Pancreas (tissue), 10 donors: ENCODE measurements around the gene TEX35. TPM values are rescaled to one million over a fixed set of nuclear protein-coding genes. Genes with fewer than 3 reads are reported as not detected.
"Not testable (repeated sequence)": the region's sequence is repeated elsewhere in the genome, so short reads cannot be mapped to it uniquely, and the experiment has no call there.

Experiments
- ATAC-seq, 4 donors: fragments of 200-7000 bp; cut with Tn5 transposase; one replicate each; pipeline versions ENCODE4 v1.8.0 to v1.9.1; 2020; ENCODE audit warnings: mild to moderate bottlenecking in 4 of 4, moderate library complexity in 4 of 4
- DNase-seq, 6 donors: peaks; one replicate each; pipeline ENCODE4 v3.0.0-alpha.2; 2020
- FAIRE-seq: peaks from 2 replicates; lab custom pipeline; 2012; peaks lifted over from hg19 to GRCh38; lab: Jason Lieb, UNC
- H3K27ac ChIP-seq, 4 donors: fragments of 200-600 bp; sonication (generic); 1 replicate in 3 of 4; 2 replicates in 1 of 4; pipeline versions ENCODE4 v1.5.0 to v1.8.0; 2020
- H3K27me3 ChIP-seq, 4 donors: fragments of 200-600 bp; one replicate each; pipeline ENCODE4 v1.8.0; 2021
- H3K36me3 ChIP-seq, 3 donors: fragments of 200-600 bp; sonication (generic) in 1 of 3; one replicate each; pipeline versions ENCODE4 v1.5.0 to v1.8.0; 2020 to 2021
- H3K4me1 ChIP-seq, 3 donors: fragments of 200-600 bp; one replicate each; pipeline ENCODE4 v1.8.0; 2021
- H3K4me3 ChIP-seq, 4 donors: fragments of 200-600 bp; sonication (generic) in 2 of 4; one replicate each; pipeline versions ENCODE4 v1.5.0 to v1.8.0; 2020 to 2021
- H3K9me3 ChIP-seq, 4 donors: fragments of 200-600 bp; one replicate each; pipeline ENCODE4 v1.8.0; 2021
- WGBS, 2 donors: extraction: QIAGEN DNeasy Blood & Tissue Kit; methylation state at CpG; one replicate each; pipeline ENCODE4 v1.1.7; 2013; 5-methylcytosine and 5-hydroxymethylcytosine counted together
- intact Hi-C, 3 donors: fragments of 100-400 bp; cut with DNase I; formaldehyde crosslinking; loops; one replicate each; pipeline versions ENCODE4 v1.11.1 to v1.14.2; 2022
- polyA plus RNA-seq, 2 donors: library from polyadenylated mRNA; stranded (reverse); fragments of 200-250 nt; gene quantifications; one replicate each; pipeline ENCODE4 v1.2.3, GENCODE V29; 2013
- total RNA-seq, 6 donors: library from RNA; stranded (reverse); fragmentation: NEBNext Ultra II Directional in 4 of 6; extraction: Animal tissue kit (Norgen Biotek cat#: 25700) in 4 of 6; gene quantifications; one replicate each; pipeline versions ENCODE4 v1.2.1 to v1.2.4, GENCODE V29; 2021 to 2023
- TF ChIP-seq, protein P1 (sequence below), 4 donors: fragments of 200-600 bp; sonication (generic) in 3 of 4; IDR thresholded peaks; one replicate each; pipeline versions ENCODE4 v1.5.0 to v1.8.0; 2021; ENCODE audit warnings: antibody characterized with exemption in 4 of 4
- donor health status: healthy with polysubstance abuse.
- donor health status: DM: no; HTN: no; CAD: no; lungs with moderate emphysema.
- donor health status: DM: no; HTN: no; CAD: no.
- donor health status: control.
- donor health status: control.
- donor health status: Bipolar disorder and iron deficiency.
- donor health status: DM: yes; HTN: yes; CAD: no.
- donor health status: DM: no; HTN: no; CAD: no.
- donor health status: DM: no; HTN: no; CAD: no.
- donor health status: DM: yes; HTN: yes; CAD: no.

Gene TEX35
- total and polyA plus RNA-seq, 8 donors = not detected

DNA sequence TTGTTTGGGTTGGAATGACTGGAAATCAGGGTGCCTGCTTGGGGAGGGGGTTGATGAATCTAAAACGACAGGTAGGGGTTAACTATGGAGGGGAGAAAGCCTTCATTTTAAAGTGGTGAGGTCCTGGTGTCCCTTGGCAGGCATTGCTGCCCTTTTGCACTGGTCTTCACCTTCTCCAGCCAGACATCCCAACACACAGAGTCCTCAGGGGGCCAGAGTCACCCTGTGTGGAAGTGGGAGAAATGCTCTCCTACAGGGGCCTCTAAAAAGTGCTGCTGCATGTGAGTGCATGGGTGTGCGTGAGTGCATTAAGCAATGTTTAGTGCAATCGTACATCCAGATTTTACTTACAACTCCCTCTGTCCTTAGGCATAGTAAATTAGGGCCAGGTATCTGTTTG lies 39.0 kb downstream of the TEX35 start:
- H3K36me3 ChIP-seq = no peaks in the 10 kb centered on the region
- FAIRE-seq (no peak), DNase-seq (no peak), ATAC-seq (no peak)
- H3K4me3 ChIP-seq = no peak overlapping the region
- H3K27ac ChIP-seq = no peak overlapping the region
- intact Hi-C loops = no loop called here
- H3K27me3 ChIP-seq = no peaks in the 10 kb centered on the region
- 77 to 83% methylated on average over 3 of the region's 3 CpGs for WGBS, 2 donors
- H3K4me1 ChIP-seq = no peaks in the 10 kb centered on the region
- H3K9me3 ChIP-seq = no peaks in the 10 kb centered on the region
- TF ChIP-seq, protein P1, sequence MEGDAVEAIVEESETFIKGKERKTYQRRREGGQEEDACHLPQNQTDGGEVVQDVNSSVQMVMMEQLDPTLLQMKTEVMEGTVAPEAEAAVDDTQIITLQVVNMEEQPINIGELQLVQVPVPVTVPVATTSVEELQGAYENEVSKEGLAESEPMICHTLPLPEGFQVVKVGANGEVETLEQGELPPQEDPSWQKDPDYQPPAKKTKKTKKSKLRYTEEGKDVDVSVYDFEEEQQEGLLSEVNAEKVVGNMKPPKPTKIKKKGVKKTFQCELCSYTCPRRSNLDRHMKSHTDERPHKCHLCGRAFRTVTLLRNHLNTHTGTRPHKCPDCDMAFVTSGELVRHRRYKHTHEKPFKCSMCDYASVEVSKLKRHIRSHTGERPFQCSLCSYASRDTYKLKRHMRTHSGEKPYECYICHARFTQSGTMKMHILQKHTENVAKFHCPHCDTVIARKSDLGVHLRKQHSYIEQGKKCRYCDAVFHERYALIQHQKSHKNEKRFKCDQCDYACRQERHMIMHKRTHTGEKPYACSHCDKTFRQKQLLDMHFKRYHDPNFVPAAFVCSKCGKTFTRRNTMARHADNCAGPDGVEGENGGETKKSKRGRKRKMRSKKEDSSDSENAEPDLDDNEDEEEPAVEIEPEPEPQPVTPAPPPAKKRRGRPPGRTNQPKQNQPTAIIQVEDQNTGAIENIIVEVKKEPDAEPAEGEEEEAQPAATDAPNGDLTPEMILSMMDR (IDR thresholded peaks at IDR 0.05) = no peak

DNA sequence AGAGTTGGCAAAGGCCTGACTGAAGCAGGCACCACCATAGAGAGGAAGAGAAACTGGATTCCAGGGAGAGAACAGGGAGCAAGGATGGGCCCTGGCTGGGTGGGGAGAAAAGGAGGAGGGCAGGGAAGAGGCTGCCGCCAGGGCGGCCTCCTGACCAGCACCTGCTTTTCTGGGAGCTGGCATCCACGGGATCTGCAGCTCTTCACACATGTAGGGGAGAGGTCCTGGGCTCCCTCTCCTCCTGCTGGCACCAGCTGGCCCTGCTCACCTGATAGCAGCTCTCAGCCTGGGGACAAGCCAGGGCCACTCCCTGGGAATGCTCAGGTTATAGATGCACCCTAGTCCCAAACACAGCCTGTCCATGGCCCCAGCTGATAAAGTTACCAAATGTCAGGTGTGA lies 39.9 kb downstream of the TEX35 start:
- DNase-seq (no peak), FAIRE-seq (no peak)

DNA sequence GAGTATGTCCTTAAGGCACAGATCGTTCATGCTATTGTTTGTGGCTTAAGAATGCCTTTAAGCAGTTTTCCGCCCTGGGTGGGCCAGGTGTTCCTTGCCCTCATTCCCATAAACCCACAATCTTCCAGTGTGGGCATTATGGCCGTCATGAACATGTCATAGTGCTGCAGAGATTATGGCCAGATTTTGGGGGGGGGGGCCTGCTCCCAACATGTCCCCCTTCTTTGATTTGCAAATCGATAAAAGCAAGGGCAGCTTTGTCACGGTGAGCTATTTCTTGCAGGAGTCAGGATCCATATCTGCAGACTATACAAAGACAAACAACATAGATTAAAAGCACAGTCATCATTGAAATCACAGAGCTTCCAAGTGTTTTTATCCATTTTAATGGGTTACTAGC lies 41.4 kb downstream of the TEX35 start:
- WGBS, 2 donors = 92 to 99% methylated on average over 5 of the region's 5 CpGs
- ATAC-seq, DNase-seq, intact Hi-C loops, H3K36me3 ChIP-seq, H3K9me3 ChIP-seq, FAIRE-seq, H3K27ac ChIP-seq, H3K4me3 ChIP-seq, H3K27me3 ChIP-seq, H3K4me1 ChIP-seq: not testable (repeated sequence)

More for the DNA sequence above, 39.9 kb downstream of the TEX35 start:
- Histone ChIP-seq H3K36me3 (no peaks in the 10 kb centered on the region), H3K27me3 (no peaks in the 10 kb centered on the region), H3K27ac (no peak overlapping the region), H3K4me3 (no peak overlapping the region), H3K9me3 (no peaks in the 10 kb centered on the region), H3K4me1 (no peaks in the 10 kb centered on the region)
- TF ChIP-seq, protein P1 (IDR thresholded peaks at IDR 0.05) = no peak
- WGBS, 2 donors = 92 to 97% methylated on average over 3 of the region's 3 CpGs
- intact Hi-C loops = no loop called here
- no peak for ATAC-seq

DNA sequence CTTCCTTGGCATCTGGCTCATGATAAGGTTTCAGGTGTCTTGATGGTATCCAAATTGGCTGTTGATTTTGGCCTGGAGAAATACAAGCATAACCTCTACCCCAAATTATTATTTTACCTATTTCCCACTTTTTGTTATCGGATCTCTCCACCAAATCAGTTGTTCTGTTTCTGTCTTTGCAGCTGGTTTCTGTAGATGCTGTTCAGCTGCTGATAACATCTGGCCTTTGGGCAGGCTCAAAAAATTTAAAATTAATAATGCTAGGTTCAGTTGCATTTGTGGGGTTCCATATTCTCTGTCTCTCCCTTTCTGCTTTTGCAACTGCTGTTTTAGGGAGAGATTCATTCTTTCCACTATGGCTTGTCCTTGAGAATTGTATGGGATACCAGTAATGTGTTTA lies 42.7 kb downstream of the TEX35 start:
- 98 to 100% methylated on average over 1 of the region's 1 CpG for WGBS, 2 donors
- H3K4me1 ChIP-seq, H3K4me3 ChIP-seq, ATAC-seq, H3K27me3 ChIP-seq, H3K27ac ChIP-seq, DNase-seq, intact Hi-C loops, H3K36me3 ChIP-seq, H3K9me3 ChIP-seq, FAIRE-seq: not testable (repeated sequence)

DNA sequence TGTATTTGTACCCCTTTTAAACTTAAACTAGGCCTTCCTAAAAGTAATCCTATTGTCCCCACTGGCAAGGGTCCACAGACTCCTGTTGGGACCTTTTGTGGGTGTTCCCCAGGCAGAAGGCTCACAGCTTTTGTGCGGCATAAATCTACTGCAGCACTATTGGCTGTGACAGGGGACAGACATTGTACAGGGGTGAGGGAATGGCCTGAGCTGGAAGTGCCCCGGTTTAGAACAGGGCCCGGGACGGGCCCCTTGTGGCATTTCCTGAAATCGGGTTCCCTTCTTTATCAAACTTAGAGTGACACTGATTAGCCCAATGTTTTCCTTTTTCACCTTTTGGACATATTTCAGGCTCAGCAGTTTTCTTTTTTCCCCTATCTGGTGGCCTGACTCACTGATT lies 45.9 kb downstream of the TEX35 start:
- ATAC-seq, H3K4me3 ChIP-seq, H3K4me1 ChIP-seq, H3K9me3 ChIP-seq, H3K36me3 ChIP-seq, H3K27ac ChIP-seq, intact Hi-C loops, FAIRE-seq, H3K27me3 ChIP-seq, DNase-seq: not testable (repeated sequence)
- WGBS, 2 donors = 38 to 48% methylated on average over 5 of the region's 5 CpGs

DNA sequence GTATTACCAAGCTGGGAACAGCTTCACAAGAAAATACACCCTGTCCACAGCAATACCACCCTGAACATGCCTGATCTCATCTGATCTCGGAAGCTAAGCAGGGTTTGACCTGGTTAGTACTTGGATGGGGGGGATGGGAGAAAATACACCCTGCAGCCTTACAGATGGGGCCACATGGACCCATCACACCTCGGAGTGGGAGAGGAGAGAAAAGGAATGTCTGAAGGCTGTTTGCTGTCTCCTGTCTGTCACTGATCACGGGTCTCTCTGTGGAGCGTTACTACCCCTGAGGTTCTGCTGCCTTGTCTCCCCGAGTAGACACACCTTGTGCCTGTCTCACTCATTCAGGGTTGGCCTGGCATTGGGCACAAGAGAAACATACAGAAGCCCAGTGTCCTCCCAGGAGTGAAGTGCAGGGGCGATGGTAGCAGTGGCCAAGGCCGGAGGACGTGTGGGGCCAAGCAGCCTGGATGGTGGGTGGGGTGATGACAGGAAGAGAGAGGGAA lies 48.0 kb downstream of the TEX35 start:
- ATAC-seq = no peak
- no peak for DNase-seq
- Histone ChIP-seq H3K4me3 (no peak overlapping the region), H3K27me3 (no peaks in the 10 kb centered on the region), H3K9me3 (no peaks in the 10 kb centered on the region), H3K36me3 (no peaks in the 10 kb centered on the region), H3K27ac (no peak overlapping the region), H3K4me1 (no peaks in the 10 kb centered on the region)
- intact Hi-C loops = no loop called here
- TF ChIP-seq, protein P1 (IDR thresholded peaks at IDR 0.05) = no peak
- no peak for FAIRE-seq
- 82 to 87% methylated on average over 8 of the region's 8 CpGs for whole genome bisulfite sequencing, 2 donors
